Putamen (tissue), 1 donor: ENCODE results near the gene MAMLD1.

Experiments used
- DNase-seq: peaks from one replicate; pipeline ENCODE4 v3.0.0-alpha.2; 2016; ENCODE audit warnings: low spot score

Gene MAMLD1

DNA sequence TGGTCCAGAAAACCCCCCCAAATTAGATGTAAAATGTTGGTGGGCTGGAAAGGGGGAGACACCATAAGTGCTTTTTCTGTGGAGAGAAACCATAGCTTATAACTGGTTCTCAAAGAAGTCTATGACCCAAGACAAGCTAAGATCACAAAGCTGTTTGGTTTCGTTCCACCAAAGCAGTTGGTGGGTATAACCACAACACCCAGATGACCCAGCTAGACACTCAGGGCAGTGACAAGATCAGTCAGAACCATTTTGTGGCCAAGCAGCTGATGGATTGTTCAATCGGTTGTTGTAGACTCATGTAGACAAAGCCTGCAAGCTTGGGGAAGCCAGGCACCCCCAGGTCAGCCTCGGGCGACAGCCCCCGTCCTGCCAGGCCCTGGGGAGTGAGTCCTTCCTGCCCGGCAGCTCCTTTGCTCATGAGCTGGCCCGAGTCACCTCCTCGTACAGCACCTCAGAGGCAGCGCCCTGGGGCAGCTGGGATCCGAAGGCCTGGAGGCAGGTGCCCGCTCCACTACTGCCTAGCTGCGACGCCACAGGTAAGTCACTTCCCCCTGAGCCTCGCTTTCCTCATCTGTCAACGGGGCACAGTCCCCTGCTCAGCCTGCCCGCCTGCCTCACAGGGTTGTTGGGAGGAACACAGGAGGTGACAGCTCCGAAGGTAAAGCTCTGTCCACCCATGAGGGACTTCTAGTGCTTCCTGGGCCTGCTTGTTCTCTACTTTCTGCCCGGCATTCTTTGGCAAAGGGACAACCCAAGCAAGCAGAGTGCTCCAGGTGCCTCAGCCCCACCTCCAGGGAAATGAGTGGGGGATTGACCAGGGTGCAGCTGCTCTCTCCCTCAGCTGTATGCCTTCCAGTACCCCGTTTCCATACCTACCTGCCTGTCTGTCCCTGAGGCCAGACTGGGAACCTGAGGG is 140.1 kb downstream of the MAMLD1 start:
- DNase-seq = no peak

DNA sequence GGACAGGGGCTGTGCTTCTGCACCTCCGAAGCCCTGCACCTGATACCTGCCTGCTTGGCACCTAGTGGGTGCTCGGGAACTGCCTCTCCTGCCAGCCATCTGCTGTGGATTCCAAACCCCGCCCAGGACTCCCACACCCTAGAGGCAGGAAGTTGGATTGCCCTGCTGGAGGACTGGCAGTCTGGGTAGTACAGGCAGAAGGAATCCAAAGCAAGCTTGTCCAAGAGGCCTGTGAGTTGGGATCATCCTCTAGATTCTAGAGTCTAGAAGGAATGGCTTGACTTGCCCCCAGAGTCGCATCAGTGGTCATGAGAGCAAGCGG is 140.7 kb downstream of the MAMLD1 start:
- DNase-seq = no peak

GRCh38 chrX:150504397-150505182 is 141.5 kb downstream of the MAMLD1 start:
- DNase-seq = peak; percentile 15

DNA sequence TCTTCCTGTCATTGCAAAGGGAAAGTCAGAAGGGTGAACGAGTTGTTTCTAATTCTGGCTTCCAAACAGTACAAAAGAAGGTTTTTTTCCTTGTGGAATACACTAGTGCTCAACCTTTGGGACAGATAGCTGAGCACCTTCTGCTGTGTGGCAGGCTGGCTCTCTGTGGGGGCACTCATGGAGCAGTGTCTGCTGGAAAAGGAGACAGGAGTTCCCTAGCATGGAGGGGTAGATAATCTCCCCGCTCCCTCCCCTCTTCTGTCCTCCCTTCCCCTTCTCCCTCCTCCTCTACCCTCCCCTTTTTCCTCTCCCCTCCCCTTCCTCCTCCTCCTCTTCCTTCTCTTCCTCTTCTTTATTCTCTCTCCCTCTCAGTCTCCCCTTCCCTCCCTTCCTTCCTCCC is 142.9 kb downstream of the MAMLD1 start:
- DNase-seq = no peak

DNA sequence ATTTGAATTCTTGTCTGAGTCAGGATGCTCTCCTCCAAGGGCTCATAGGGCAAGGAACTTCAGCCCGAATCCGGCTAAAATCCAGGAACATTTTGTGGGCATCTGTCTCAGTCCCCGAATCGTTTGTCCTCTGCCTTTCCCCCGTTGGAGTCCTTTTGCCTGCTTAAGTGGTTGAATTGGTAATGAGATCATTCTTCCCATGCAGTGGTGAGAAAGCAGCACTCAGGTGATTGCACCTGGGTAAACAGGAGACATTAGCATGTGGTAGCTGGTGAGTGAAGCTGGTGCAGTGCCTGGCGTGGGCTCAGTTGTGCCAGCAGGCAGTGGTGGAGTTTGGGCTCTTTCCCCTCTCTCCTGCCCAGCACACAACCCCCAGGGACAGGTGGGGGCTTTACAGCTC is 143.4 kb downstream of the MAMLD1 start:
- no peak for DNase-seq

DNA sequence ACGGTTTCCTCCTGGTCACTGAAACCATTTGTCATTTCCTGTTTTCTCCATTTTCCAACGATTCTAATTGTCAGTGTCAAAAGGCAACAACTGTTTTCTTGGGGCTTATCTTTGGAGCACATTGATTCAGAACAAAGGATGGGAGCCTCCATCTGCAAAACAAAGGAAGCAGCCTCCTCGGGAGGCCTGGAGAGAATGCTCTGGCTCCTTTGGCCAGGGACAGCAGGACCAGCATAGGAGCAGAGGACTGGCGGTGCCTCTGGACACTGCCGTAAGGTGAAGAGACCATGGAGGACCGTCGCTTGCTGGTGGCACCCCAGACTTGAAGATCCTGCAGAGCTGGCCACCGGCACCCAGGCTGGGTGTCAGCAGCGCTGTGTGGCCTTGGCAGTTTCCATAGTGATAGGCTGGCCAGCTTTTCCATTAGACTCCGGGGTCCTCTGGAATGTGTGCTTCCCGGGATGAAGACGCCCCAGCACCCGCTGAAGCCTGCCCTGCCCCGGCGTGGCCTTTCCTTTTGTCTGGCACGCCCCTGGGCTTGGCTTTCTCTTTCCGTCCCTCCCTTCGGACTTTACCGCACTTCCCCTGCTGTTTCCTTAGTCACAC is 144.2 kb downstream of the MAMLD1 start:
- DNase-seq = no peak

GRCh38 chrX:150508018-150508417 is 144.9 kb downstream of the MAMLD1 start:
- peak; percentile 38 for DNase-seq

GRCh38 chrX:150508451-150509367 is 145.6 kb downstream of the MAMLD1 start:
- DNase-seq = peak; percentile 61

GRCh38 chrX:150509703-150510102 is 146.6 kb downstream of the MAMLD1 start:
- no peak for DNase-seq

DNA sequence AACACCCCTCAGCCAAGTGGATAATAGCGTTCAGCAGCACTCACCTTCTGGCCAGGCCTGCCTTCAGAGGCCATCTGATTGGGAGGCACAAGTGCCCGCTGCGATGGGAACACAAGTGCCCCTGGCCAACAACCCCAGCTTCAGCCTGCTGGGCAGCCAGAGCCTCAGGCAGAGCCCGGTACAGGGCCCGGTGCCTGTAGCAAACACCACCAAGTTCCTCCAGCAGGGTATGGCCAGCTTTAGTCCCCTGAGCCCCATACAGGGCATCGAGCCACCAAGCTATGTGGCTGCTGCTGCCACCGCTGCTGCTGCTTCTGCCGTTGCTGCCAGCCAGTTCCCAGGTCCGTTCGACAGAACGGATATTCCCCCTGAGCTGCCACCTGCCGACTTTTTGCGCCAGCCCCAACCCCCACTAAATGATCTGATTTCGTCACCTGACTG is 149.4 kb downstream of the MAMLD1 start:
- no peak for DNase-seq

GRCh38 chrX:150513544-150513943 is 150.4 kb downstream of the MAMLD1 start:
- no peak for DNase-seq

DNA sequence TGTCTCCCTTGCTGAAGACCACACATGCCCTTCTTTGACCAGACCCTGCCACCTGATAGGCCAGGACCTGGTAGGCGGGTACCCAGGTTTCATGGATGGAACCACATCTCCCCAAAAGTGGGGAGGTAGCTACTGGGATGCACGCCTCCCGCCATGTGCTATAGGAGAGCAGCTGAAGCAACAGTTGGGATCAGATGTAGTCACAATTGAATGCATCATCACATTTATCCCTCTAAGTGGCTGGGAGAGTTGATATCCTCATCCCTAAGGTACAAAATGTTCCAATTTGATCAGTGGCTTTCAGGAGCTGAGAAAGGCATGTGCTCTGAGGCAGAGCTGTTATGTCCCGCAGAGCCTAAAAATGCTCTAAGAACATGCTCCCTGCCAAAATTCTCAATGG is 151.3 kb downstream of the MAMLD1 start:
- DNase-seq = no peak

- DNase-seq = no peak
Observed at GRCh38 chrX:150515801-150516200, 152.7 kb downstream of the MAMLD1 start.

- DNase-seq = no peak
Observed at GRCh38 chrX:150517303-150517910, 154.3 kb downstream of the MAMLD1 start.

DNA sequence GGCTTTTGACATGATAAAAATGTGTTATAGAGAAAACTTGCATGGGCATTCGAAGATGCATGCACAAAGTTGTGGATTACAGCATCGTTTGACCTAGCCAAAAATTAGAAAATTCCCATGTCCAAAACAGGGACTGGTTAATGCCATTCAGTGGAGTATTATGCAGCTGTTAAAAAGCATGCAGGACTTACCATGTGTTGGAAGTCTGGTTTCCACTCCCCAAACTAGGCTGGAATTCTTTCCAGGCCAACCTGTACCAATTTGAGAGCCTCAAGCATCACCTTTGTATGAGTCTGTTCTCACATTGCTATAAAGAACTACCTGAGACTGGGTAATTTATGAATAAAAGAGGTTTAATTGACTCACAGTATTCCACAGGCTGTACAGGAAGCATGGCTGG is 159.4 kb downstream of the MAMLD1 start:
- DNase-seq = no peak

GRCh38 chrX:150525061-150525919 is 162.2 kb downstream of the MAMLD1 start:
- peak; percentile 86 for DNase-seq

DNA sequence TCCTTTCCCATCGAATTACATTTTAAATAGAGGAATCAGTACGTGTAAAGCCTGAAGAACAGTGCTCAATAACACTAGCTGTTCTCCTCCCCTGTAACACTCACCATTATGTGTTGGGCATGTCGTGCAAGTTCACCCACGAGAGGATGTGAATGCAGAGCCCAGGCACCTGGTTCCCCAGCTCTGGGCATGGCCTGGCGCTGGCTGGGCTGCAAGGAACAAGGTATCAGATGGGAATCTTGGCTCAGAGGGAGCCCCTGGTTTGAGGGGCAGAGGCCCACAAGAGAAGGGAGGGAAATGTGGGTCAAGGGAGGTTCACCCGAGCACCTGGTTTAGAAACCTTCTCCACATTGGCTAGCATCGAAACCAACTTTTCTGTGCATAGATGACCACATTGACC is 163.6 kb downstream of the MAMLD1 start:
- DNase-seq = no peak

- no peak for DNase-seq
Observed at GRCh38 chrX:150527108-150527507, 164.0 kb downstream of the MAMLD1 start.

DNA sequence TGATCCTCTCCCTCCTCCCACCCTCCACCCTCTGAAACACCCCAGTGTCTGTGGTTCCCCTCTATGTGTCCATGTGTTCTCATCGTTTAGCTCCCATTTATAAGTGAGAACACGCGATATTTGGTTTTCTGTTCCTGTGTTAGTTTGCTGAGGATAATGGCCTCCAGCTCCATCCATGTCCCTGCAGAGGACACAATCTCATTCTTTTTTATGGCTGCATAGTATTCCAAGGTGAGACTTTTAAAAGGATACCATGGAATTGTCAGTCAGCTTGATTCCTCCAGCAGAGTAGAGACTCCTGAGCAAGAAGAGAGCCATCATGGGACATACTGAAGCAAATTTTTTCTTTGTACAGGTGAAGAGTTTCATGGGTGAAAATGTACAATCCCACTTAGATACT is 166.5 kb downstream of the MAMLD1 start:
- DNase-seq = no peak

- DNase-seq = no peak
Observed at GRCh38 chrX:150530821-150531220, 167.7 kb downstream of the MAMLD1 start.
